Kidney (tissue), 14 donors: ENCODE results near the gene MOXD1. TPM values are rescaled to one million over a fixed set of nuclear protein-coding genes. Genes with fewer than 3 reads are reported as not detected.
A peak's percentile ranks its signal among the peaks of the same experiment; 100 is the strongest.

ENCODE experiments used
- DNase-seq, 5 donors: peaks; one replicate each; pipeline ENCODE4 v3.0.0-alpha.2; 2013 to 2020
- FAIRE-seq: peaks from 2 replicates; lab custom pipeline; 2012; peaks lifted over from hg19 to GRCh38; lab: Jason Lieb, UNC
- H3K27ac ChIP-seq, 2 donors: one replicate each; pipeline ENCODE4 v1.7.0; 2013; ENCODE audit warnings: low read depth in 2 of 2, low read length in 2 of 2, inconsistent platforms in 1 of 2
- H3K27me3 ChIP-seq: one replicate; pipeline ENCODE4 v1.7.1; 2013; ENCODE audit warnings: low read length, inconsistent platforms; ENCODE audit not compliant: control insufficient read depth, insufficient read depth
- H3K36me3 ChIP-seq, 3 donors: one replicate each; pipeline versions ENCODE4 v1.7.0 to v1.7.1; 2013; ENCODE audit warnings: low read length in 3 of 3, control low read depth in 1 of 3, inconsistent platforms in 1 of 3; ENCODE audit not compliant: insufficient read depth in 3 of 3, control insufficient read depth in 2 of 3
- H3K4me1 ChIP-seq, 3 donors: one replicate each; pipeline versions ENCODE4 v1.7.0 to v1.7.1; 2013; ENCODE audit warnings: low read length in 3 of 3, inconsistent platforms in 1 of 3, low read depth in 1 of 3; ENCODE audit not compliant: control insufficient read depth in 2 of 3, insufficient read depth in 2 of 3
- H3K4me3 ChIP-seq, 3 donors: one replicate each; pipeline versions ENCODE4 v1.7.0 to v1.8.1; 2013; ENCODE audit warnings: low read length in 3 of 3, control low read depth in 1 of 3, inconsistent platforms in 1 of 3
- H3K9ac ChIP-seq, 3 donors: one replicate each; pipeline versions ENCODE4 v1.7.0 to v1.7.1; 2013; ENCODE audit warnings: low read length in 3 of 3, control low read depth in 1 of 3, inconsistent platforms in 1 of 3
- H3K9me3 ChIP-seq, 3 donors: one replicate each; pipeline versions ENCODE4 v1.7.0 to v1.7.1; 2013; ENCODE audit warnings: low read length in 3 of 3, control low read depth in 1 of 3, inconsistent platforms in 1 of 3; ENCODE audit not compliant: control insufficient read depth in 2 of 3, insufficient read depth in 1 of 3
- intact Hi-C: fragments of 100-400 bp; cut with DNase I; formaldehyde crosslinking; loops from one replicate; pipeline ENCODE4 v1.11.1; 2022
- polyA plus RNA-seq: library from polyadenylated mRNA; stranded (reverse); fragments of 350-450 nt; fragmentation: Illumina TruSeq; extraction: RNeasy Lipid Tissue Mini Kit (QIAGEN cat#74804); gene quantifications from one replicate; pipeline ENCODE4 v1.2.3, GENCODE V29; 2014; ENCODE audit warnings: low read depth, low replicate concordance; ENCODE audit not compliant: insufficient read depth
- total RNA-seq: library from RNA; stranded (reverse); fragmentation: NEBNext Ultra II Directional; extraction: Animal tissue kit (Norgen Biotek cat#: 25700); gene quantifications from one replicate; pipeline ENCODE4 v1.2.1, GENCODE V29; 2021
- TF ChIP-seq, protein P1 (sequence below): IDR thresholded peaks from 3 replicates; pipeline ENCODE4 v1.5.1; 2012; ENCODE audit warnings: mild to moderate bottlenecking, moderate library complexity, borderline replicate concordance; ENCODE audit not compliant: insufficient read depth; ENCODE audit errors: extremely low read depth
- donor health status: control.
- donor health status: control.
- donor health status: control.
- donor health status: control.
- donor health status: control.
- donor health status: DM: yes; HTN: yes; CAD: no.
- donor health status: Normal renal cell carcinoma (clear cell type).

Gene MOXD1
- total and polyA plus RNA-seq, 2 donors from 2014 or later: 11.6 to 35.9 TPM

DNA sequence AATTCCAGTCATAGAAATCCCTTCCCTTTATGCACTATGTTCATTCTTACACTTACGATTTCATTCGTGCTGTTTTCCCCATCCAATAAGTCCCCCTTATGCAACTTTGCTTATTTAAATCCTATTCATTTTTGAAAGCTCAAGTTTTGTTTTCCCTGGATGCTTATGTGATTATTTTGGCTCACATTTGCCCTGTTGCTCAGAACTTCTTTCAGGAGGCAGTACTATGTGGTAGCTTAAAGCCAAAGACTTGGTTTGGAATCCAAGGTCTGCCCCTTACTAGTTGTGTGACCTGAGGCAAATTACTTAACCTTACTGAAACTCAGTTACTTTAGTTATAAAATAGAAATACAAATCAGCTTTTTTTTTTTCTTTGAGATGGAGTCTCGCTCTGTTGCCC, 59.6 kb downstream of the MOXD1 start:
- DNase-seq: no peak
- Histone ChIP-seq H3K27ac (no peak overlapping the region), H3K36me3 (no peaks in the 10 kb centered on the region), H3K9me3 (peaks cover 0 to 9% (median 0%) of the 10 kb centered on the region in 3 donors), H3K4me1 (no peaks in the 10 kb centered on the region), H3K4me3 (no peak overlapping the region), H3K27me3 (no peaks in the 10 kb centered on the region), H3K9ac (no peak overlapping the region)
- intact Hi-C loops: no loop called here
- FAIRE-seq: no peak
- TF ChIP-seq, protein P1, sequence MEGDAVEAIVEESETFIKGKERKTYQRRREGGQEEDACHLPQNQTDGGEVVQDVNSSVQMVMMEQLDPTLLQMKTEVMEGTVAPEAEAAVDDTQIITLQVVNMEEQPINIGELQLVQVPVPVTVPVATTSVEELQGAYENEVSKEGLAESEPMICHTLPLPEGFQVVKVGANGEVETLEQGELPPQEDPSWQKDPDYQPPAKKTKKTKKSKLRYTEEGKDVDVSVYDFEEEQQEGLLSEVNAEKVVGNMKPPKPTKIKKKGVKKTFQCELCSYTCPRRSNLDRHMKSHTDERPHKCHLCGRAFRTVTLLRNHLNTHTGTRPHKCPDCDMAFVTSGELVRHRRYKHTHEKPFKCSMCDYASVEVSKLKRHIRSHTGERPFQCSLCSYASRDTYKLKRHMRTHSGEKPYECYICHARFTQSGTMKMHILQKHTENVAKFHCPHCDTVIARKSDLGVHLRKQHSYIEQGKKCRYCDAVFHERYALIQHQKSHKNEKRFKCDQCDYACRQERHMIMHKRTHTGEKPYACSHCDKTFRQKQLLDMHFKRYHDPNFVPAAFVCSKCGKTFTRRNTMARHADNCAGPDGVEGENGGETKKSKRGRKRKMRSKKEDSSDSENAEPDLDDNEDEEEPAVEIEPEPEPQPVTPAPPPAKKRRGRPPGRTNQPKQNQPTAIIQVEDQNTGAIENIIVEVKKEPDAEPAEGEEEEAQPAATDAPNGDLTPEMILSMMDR: no peak

DNA sequence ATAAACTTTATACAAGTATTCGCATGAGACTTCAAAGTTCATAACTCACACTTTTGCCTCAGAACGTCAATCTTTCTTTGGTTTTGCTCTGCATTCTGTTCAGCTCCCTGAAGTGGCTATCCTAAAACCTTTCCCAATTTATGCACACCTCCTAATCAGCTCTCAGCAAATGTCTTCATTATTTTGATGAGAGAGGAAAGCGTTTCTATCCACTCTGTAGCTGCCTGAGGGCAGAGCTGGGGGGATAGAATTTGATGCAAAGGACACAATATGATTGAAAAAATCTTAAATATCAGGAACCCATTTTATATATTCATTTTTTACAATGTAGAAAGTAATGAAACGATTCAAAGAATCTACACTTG, 66.8 kb downstream of the MOXD1 start:
- TF ChIP-seq, protein P1: no peak
- no peaks in the 10 kb centered on the region for H3K27me3 ChIP-seq
- no peak overlapping the region for H3K4me3 ChIP-seq
- no peaks in the 10 kb centered on the region for H3K4me1 ChIP-seq
- H3K9me3 ChIP-seq: no peaks in the 10 kb centered on the region
- H3K36me3 ChIP-seq: no peaks in the 10 kb centered on the region
- no peak overlapping the region for H3K9ac ChIP-seq
- intact Hi-C loops: no loop called here
- no peak overlapping the region for H3K27ac ChIP-seq
- FAIRE-seq (no peak), DNase-seq (no peak)

DNA sequence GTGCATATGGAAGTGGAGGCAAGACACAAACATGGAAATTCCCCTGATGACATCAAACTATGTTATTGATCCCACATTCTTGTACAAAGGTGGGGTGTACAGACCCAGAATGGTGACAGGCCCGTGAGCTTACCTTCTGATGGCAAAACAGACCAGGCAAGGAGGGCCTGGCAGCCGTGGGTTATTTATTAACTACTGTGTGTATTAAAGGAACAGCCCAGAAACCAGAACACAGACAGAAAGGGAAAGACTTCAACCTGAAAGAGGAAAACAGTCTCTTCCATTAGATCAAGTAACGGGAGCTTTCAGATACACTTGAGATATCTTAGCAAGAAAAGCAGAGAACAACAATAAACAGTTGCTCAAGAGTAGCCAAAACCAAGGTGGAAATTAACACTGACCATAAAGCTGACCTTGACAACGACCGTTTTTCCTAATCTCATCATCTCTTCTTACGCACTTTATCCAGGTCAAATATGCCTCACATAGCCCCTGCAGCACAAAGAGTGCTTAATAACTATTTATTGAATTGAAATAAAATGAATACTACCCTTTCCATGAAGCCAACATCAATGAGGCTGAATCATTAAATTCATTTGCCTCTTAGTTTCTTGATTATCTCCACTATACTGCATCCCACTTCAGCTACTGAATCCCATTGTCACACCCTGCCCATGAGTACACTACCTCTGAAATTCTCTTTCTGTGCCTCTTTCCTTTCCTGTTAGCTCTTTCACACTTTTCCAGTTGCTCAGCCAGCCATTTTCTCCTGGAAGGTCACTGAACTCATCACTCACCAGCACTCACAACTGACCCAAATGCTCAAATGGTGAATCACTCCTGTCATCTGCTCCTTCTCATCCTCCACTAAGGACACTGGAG, 67.4 kb downstream of the MOXD1 start:
- Histone ChIP-seq H3K27ac (no peak overlapping the region), H3K4me3 (peak overlapping the region in 1 of 3 donors; percentile 24)
- DNase-seq: peak in 3 of 5 donors; percentile 18 to 66 (median 53)

More for the DNA sequence above, 67.4 kb downstream of the MOXD1 start:
- no peak for FAIRE-seq
- no peaks in the 10 kb centered on the region for H3K4me1 ChIP-seq
- no peaks in the 10 kb centered on the region for H3K9me3 ChIP-seq
- no peaks in the 10 kb centered on the region for H3K36me3 ChIP-seq
- intact Hi-C loops: no loop called here
- peak overlapping the region in 1 of 3 donors; percentile 27 for H3K9ac ChIP-seq
- TF ChIP-seq, protein P1: no peak
- H3K27me3 ChIP-seq: no peaks in the 10 kb centered on the region
